WTC11 (cell line): Measurements from ENCODE around the gene TAF4. TPM values are rescaled to one million over a fixed set of nuclear protein-coding genes. Genes with fewer than 3 reads are reported as not detected.
A peak's percentile ranks its signal among the peaks of the same experiment; 100 is the strongest.
"Not testable (repeated sequence)": the region's sequence is repeated elsewhere in the genome, so short reads cannot be mapped to it uniquely, and the experiment has no call there.

Experiments used
- ATAC-seq: fragments of 200-7000 bp; cut with Tn5 transposase; 2 replicates; pipeline ENCODE4 v1.10.0; 2021; ENCODE audit warnings: mild to moderate bottlenecking, moderate library complexity
- CTCF ChIA-PET: fragments of 300-600 bp; sonication (Branson Sonifier 250); formaldehyde crosslinking; loops from one replicate; lab custom pipeline; 2021; ENCODE audit warnings: antibody characterized with exemption; lab: Charles Lee
- POLR2A ChIA-PET: fragments of 350-600 bp; sonication (Branson Sonifier 250); formaldehyde crosslinking; loops from one replicate; lab custom pipeline; 2021; ENCODE audit warnings: antibody characterized with exemption; lab: Charles Lee
- DNase-seq: peaks from one replicate; pipeline ENCODE4 v3.0.0; 2021; ENCODE audit warnings: low spot score
- H3K27ac Mint-ChIP-seq: 2 replicates; pipeline ENCODE4 v1.8.0; 2021; ENCODE audit warnings: mixed read lengths
- H3K27me3 Mint-ChIP-seq: 2 replicates; pipeline ENCODE4 v1.8.0; 2021; ENCODE audit warnings: low read depth, mild to moderate bottlenecking, moderate library complexity, mixed read lengths
- H3K36me3 Mint-ChIP-seq: 2 replicates; pipeline ENCODE4 v1.8.0; 2021; ENCODE audit warnings: mixed read lengths
- H3K4me1 Mint-ChIP-seq: 2 replicates; pipeline ENCODE4 v1.8.0; 2022; ENCODE audit warnings: mixed read lengths
- H3K4me3 Mint-ChIP-seq: 2 replicates; pipeline ENCODE4 v1.8.0; 2021; ENCODE audit warnings: mild to moderate bottlenecking, moderate library complexity, mixed read lengths
- H3K9me3 Mint-ChIP-seq: 2 replicates; pipeline ENCODE4 v1.8.0; 2021; ENCODE audit warnings: mixed read lengths
- CTCF ChIP-seq: fragments of 200-600 bp; IDR thresholded peaks from 2 replicates; pipeline ENCODE4 v1.8.0; 2022; ENCODE audit warnings: antibody characterized with exemption
- GTF2I ChIP-seq: fragments of 250-450 bp; sonication (Bioruptor Pico); conservative IDR thresholded peaks from 2 replicates; pipeline ENCODE4 v1.4.0; 2021; ENCODE audit warnings: mild to moderate bottlenecking
- KAT7 ChIP-seq: sonication (generic); formaldehyde crosslinking; IDR thresholded peaks from 2 replicates; pipeline ENCODE4 v1.8.1; 2023; ENCODE audit warnings: missing genetic modification reagents, mild to moderate bottlenecking, borderline replicate concordance
- SMAD3 ChIP-seq: sonication (generic); formaldehyde crosslinking; IDR thresholded peaks from 2 replicates; pipeline ENCODE4 v1.8.0; 2022; ENCODE audit warnings: missing genetic modification reagents, mild to moderate bottlenecking, borderline replicate concordance
- STAT6 ChIP-seq: sonication (generic); formaldehyde crosslinking; conservative IDR thresholded peaks from 2 replicates; pipeline ENCODE4 v1.8.1; 2023; ENCODE audit warnings: mild to moderate bottlenecking, low read depth, missing genetic modification reagents, moderate library complexity
- TEAD4 ChIP-seq: sonication (generic); formaldehyde crosslinking; IDR thresholded peaks from 2 replicates; pipeline ENCODE4 v1.8.0; 2022; ENCODE audit warnings: mild to moderate bottlenecking, missing genetic modification reagents
- total RNA-seq: library from RNA; stranded (reverse); gene quantifications from 3 replicates; pipeline ENCODE4 v1.2.3, GENCODE V29; 2021
- TF ChIP-seq, protein P1 (sequence below): fragments of 250-450 bp; sonication (Bioruptor Pico); IDR thresholded peaks from 2 replicates; pipeline ENCODE4 v1.9.0; 2021; ENCODE audit warnings: moderate library complexity, mild to moderate bottlenecking, inconsistent platforms, borderline replicate concordance
- TF ChIP-seq, protein P2 (sequence below): fragments of 250-450 bp; sonication (Bioruptor Pico); IDR thresholded peaks from 2 replicates; pipeline ENCODE4 v1.8.0; 2021; ENCODE audit warnings: mild to moderate bottlenecking
- TF ChIP-seq, protein P3 (sequence below): fragments of 250-450 bp; sonication (Bioruptor Pico); IDR thresholded peaks from 2 replicates; pipeline ENCODE4 v1.9.0; 2021; ENCODE audit warnings: mild to moderate bottlenecking, borderline replicate concordance

The TAF4 gene
- total RNA-seq, 1 experiment from 2014 or later = 34.4 TPM

DNA sequence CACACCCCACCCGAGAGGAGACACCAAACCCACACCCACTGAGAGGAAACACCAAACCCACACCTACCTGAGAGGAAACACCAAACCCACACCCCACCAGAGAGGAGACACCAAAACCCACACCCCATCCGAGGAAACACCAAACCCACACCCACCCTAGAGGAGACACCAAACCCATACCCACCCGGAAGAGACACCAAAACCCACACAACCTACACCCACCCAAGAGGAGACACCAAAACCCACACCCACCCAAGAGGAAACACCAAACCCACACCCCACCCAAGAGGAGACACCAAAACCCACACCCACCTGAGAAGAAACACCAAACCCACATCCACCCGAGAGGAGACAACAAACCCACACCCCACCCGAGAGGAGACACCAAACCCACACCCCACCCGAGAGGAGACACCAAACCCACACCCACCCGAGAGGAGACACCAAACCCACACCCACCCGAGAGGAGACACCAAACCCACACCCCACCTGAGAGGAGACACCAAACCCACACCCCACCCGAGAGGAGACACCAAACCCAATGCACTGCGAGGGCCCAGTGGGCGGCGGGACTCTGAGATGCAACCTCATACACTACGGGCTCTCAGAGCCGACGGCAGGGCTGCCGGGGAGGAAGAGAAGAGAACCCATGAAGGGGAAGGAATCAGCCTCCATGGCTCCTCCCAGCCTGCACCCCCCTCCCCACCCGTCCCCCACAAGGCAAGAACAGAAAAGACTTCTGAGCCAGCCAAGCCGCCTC lies 83.3 kb downstream of the TAF4 start:
- H3K27me3 Mint-ChIP-seq = no peaks in the 10 kb centered on the region
- POLR2A ChIA-PET = no interaction called here
- TF ChIP-seq SMAD3 (CRISPR knock-in tag) (no peak), STAT6 (no peak), TEAD4 (no peak), KAT7 (CRISPR knock-in tag) (no peak)
- TF ChIP-seq, protein P1, sequence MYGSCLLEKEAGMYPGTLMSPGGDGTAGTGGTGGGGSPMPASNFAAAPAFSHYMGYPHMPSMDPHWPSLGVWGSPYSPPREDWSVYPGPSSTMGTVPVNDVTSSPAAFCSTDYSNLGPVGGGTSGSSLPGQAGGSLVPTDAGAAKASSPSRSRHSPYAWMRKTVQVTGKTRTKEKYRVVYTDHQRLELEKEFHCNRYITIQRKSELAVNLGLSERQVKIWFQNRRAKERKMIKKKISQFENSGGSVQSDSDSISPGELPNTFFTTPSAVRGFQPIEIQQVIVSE = no peak
- TF ChIP-seq, protein P2, sequence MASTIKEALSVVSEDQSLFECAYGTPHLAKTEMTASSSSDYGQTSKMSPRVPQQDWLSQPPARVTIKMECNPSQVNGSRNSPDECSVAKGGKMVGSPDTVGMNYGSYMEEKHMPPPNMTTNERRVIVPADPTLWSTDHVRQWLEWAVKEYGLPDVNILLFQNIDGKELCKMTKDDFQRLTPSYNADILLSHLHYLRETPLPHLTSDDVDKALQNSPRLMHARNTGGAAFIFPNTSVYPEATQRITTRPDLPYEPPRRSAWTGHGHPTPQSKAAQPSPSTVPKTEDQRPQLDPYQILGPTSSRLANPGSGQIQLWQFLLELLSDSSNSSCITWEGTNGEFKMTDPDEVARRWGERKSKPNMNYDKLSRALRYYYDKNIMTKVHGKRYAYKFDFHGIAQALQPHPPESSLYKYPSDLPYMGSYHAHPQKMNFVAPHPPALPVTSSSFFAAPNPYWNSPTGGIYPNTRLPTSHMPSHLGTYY (CRISPR knock-in tag) = no peak
- TF ChIP-seq, protein P3, sequence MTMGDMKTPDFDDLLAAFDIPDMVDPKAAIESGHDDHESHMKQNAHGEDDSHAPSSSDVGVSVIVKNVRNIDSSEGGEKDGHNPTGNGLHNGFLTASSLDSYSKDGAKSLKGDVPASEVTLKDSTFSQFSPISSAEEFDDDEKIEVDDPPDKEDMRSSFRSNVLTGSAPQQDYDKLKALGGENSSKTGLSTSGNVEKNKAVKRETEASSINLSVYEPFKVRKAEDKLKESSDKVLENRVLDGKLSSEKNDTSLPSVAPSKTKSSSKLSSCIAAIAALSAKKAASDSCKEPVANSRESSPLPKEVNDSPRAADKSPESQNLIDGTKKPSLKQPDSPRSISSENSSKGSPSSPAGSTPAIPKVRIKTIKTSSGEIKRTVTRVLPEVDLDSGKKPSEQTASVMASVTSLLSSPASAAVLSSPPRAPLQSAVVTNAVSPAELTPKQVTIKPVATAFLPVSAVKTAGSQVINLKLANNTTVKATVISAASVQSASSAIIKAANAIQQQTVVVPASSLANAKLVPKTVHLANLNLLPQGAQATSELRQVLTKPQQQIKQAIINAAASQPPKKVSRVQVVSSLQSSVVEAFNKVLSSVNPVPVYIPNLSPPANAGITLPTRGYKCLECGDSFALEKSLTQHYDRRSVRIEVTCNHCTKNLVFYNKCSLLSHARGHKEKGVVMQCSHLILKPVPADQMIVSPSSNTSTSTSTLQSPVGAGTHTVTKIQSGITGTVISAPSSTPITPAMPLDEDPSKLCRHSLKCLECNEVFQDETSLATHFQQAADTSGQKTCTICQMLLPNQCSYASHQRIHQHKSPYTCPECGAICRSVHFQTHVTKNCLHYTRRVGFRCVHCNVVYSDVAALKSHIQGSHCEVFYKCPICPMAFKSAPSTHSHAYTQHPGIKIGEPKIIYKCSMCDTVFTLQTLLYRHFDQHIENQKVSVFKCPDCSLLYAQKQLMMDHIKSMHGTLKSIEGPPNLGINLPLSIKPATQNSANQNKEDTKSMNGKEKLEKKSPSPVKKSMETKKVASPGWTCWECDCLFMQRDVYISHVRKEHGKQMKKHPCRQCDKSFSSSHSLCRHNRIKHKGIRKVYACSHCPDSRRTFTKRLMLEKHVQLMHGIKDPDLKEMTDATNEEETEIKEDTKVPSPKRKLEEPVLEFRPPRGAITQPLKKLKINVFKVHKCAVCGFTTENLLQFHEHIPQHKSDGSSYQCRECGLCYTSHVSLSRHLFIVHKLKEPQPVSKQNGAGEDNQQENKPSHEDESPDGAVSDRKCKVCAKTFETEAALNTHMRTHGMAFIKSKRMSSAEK = no peak
- CTCF ChIA-PET = no interaction called here
- H3K27ac Mint-ChIP-seq = peak overlapping the region; percentile 23; the same call in 1 of the 2 replicates
- no peak overlapping the region for H3K4me3 Mint-ChIP-seq
- H3K4me1 Mint-ChIP-seq = no peaks in the 10 kb centered on the region; the same call in 1 of the 2 replicates
- no peaks in the 10 kb centered on the region for H3K9me3 Mint-ChIP-seq
- ATAC-seq (peak; percentile 39), DNase-seq (no peak)
- H3K36me3 Mint-ChIP-seq = peaks cover 25% of the 10 kb centered on the region

- H3K4me3 Mint-ChIP-seq, H3K4me1 Mint-ChIP-seq, POLR2A ChIA-PET, H3K9me3 Mint-ChIP-seq, H3K27ac Mint-ChIP-seq, CTCF ChIA-PET, DNase-seq, ATAC-seq, H3K27me3 Mint-ChIP-seq: not testable (repeated sequence)
- H3K36me3 Mint-ChIP-seq = peaks cover 18% of the 10 kb centered on the region
Observed at GRCh38 chr20:61981691-61982090, 84.0 kb downstream of the TAF4 start.

- TF ChIP-seq CTCF (peak; percentile 59; the same call in 1 of the 2 replicates), GTF2I (CRISPR knock-in tag) (no peak)
- TF ChIP-seq, all 79 proteins: peak for 1
- Mint-ChIP-seq H3K9me3 (no peaks in the 10 kb centered on the region), H3K36me3 (peaks cover 14% of the 10 kb centered on the region), H3K27ac (peak overlapping the region; percentile 63), H3K4me1 (peaks cover 2% of the 10 kb centered on the region; the same call in 1 of the 2 replicates), H3K27me3 (no peaks in the 10 kb centered on the region), H3K4me3 (no peak overlapping the region)
- POLR2A ChIA-PET = no interaction called here
- CTCF ChIA-PET = no interaction called here
- DNase-seq = peak; percentile 76
- peak; percentile 71 for ATAC-seq
Observed at GRCh38 chr20:61980647-61981583, 84.8 kb downstream of the TAF4 start.
